NCI-H1048 (cell line): ENCODE data around the gene ISY1.
"Not testable (repeated sequence)": the region's sequence is repeated elsewhere in the genome, so short reads cannot be mapped to it uniquely, and the experiment has no call there.

ENCODE experiments used
- DNase-seq: peaks from one replicate; lab custom pipeline; 2025; lab: John Stamatoyannopoulos, UW

ISY1 gene

GRCh38 chr3:129120254-129121004 is 40.4 kb downstream of the ISY1 start:
- no peak for DNase-seq

- no peak for DNase-seq
Measured at GRCh38 chr3:129119365-129120100, 41.3 kb downstream of the ISY1 start.

GRCh38 chr3:129118745-129119144 is 42.1 kb downstream of the ISY1 start:
- no peak for DNase-seq

GRCh38 chr3:129117134-129117533 is 43.7 kb downstream of the ISY1 start:
- DNase-seq, result no peak

GRCh38 chr3:129116482-129116946 is 44.3 kb downstream of the ISY1 start:
- DNase-seq, result no peak

GRCh38 chr3:129114455-129114854 is 46.4 kb downstream of the ISY1 start:
- DNase-seq, result no peak

- DNase-seq, result no peak
Measured at GRCh38 chr3:129112308-129113052, 48.4 kb downstream of the ISY1 start.

GRCh38 chr3:129111076-129111780 is 49.6 kb downstream of the ISY1 start:
- not testable (repeated sequence) for DNase-seq

- no peak for DNase-seq
Measured at GRCh38 chr3:129107793-129108192, 53.1 kb downstream of the ISY1 start.

- DNase-seq, result no peak
Measured at GRCh38 chr3:129106866-129107565, 53.8 kb downstream of the ISY1 start.

- DNase-seq, result no peak
Measured at GRCh38 chr3:129106320-129106719, 54.5 kb downstream of the ISY1 start.

GRCh38 chr3:129105862-129106261 is 55.0 kb downstream of the ISY1 start:
- DNase-seq, result no peak

- no peak for DNase-seq
Measured at GRCh38 chr3:129104498-129105079, 56.3 kb downstream of the ISY1 start.

GRCh38 chr3:129104051-129104450 is 56.8 kb downstream of the ISY1 start:
- no peak for DNase-seq

GRCh38 chr3:129103296-129103695 is 57.6 kb downstream of the ISY1 start:
- no peak for DNase-seq

- DNase-seq, result no peak
Measured at GRCh38 chr3:129101370-129102138, 59.3 kb downstream of the ISY1 start.

GRCh38 chr3:129100274-129100673 is 60.6 kb downstream of the ISY1 start:
- DNase-seq, result no peak

- no peak for DNase-seq
Measured at GRCh38 chr3:129095285-129095684, 65.6 kb downstream of the ISY1 start.

- not testable (repeated sequence) for DNase-seq
Measured at GRCh38 chr3:129088312-129088711, 72.6 kb downstream of the ISY1 start.

GRCh38 chr3:129087904-129088303 is 73.0 kb downstream of the ISY1 start:
- DNase-seq, result not testable (repeated sequence)
